GM21390 (cell line): ENCODE results near the gene ACKR2.
A peak's percentile ranks its signal among the peaks of the same experiment; 100 is the strongest.

Experiments
- ATAC-seq: cut with Tn5 transposase; IDR thresholded peaks from one replicate; pipeline ENCODE4 v1.9.1; 2021; ENCODE audit not compliant: unreplicated experiment

Gene ACKR2

GRCh38 chr3:42829083-42829627, 19.9 kb downstream of the ACKR2 start:
- no peak for ATAC-seq

GRCh38 chr3:42829628-42830436, 20.6 kb downstream of the ACKR2 start:
- no peak for ATAC-seq

GRCh38 chr3:42830437-42831320, 21.4 kb downstream of the ACKR2 start:
- ATAC-seq = no peak

DNA sequence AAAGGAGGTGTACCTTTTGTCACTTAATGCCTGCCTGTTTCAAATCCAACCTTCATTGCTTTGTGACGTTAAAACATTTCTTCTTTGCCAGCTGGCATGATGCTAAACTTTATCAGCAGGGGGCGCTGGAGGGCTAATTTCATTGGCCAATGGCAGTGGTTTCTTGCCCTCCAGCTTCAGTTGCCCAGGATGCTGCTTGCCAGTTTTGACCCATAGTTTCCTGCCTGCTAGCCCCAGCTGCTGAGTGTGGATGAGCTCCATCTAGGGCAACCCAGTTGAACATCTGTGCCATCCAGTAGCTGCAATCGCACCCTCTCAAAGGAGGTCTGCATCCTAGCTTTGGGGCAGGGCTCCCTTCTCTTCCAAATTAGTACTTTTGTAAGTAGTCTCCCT, 22.1 kb downstream of the ACKR2 start:
- ATAC-seq = no peak

DNA sequence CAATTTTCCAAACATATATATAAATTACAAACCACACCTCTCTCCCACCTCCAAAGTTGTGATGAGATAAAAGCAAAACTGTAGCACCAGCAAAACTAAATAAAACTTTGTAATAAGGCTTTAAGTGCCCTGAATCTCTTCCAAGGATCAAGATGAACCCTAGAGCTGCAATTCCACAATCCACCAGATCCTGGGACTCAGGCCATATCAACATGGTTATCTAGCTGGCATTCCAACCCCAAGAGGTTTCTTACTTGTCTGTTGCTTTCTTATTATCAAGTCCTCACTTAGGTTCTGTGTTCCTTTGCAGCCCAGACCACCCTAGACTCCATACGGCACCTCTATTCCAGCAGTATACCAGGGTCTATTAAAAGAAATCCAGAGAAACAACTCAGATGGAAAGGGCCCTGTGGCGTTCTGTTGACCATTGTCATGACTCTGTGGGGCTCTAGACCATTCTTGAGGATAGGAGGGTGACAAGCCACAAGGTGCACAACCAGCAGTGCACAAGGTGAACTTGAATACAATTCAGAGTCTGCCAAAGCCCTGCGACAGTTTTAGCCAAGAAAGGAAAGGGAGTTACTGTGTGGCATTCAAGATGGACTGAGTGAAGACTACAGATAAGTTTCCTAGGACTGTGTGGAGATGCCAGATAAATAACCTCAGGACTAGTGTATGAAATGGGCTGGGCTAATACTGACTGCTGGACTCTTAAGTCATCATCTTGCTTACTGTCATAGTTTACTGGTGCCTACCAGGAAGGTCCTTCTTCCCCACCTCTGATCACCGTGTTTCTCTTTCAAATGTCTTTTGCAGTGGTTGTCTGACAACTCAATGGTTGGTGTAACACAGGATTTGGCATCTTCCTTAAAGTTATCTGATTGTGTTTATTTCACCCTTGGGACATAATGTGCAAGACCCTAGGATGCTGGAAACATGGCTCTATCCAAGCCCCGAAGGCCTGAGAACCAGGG, 27.2 kb downstream of the ACKR2 start:
- ATAC-seq = no peak

DNA sequence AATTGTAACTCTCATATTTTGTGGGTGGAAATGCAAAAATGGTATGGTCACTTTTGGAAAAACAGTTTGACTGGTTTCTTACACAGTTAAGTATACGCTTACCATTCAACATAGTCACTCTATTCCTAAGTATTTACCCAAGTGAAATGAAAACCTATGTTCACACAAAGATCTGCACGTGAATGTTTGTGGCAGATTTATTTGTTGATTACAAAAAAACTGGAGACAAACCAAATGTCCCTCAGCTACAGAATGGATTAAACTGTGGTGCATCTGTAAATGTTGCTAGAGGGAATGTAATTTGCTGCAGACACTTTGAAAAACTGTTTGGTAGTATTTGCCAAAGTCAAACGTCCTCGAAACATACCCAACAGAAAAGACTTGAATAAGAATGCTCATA, 29.3 kb downstream of the ACKR2 start:
- no peak for ATAC-seq

DNA sequence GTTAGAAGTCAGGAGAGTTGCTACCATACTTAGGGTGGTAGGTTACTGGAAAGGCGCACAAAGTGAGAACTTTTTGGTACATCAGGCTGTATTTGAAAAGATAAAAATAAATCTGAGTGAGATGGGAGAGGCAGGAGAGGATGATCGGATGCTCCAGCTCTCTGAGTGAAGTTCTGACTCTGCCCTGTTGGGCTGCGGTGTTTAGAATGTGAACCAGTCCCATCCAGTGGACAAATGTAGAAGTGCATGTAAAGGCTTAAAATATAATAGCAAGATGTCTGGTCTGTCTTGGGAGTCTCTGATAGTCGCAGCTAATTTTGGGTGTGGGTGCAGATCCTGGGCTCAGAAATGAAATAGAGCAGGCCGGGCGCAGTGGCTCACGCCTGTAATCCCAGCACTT, 30.4 kb downstream of the ACKR2 start:
- peak; percentile 98 for ATAC-seq

- ATAC-seq = no peak
Measured at GRCh38 chr3:42841332-42841731, 32.1 kb downstream of the ACKR2 start.

DNA sequence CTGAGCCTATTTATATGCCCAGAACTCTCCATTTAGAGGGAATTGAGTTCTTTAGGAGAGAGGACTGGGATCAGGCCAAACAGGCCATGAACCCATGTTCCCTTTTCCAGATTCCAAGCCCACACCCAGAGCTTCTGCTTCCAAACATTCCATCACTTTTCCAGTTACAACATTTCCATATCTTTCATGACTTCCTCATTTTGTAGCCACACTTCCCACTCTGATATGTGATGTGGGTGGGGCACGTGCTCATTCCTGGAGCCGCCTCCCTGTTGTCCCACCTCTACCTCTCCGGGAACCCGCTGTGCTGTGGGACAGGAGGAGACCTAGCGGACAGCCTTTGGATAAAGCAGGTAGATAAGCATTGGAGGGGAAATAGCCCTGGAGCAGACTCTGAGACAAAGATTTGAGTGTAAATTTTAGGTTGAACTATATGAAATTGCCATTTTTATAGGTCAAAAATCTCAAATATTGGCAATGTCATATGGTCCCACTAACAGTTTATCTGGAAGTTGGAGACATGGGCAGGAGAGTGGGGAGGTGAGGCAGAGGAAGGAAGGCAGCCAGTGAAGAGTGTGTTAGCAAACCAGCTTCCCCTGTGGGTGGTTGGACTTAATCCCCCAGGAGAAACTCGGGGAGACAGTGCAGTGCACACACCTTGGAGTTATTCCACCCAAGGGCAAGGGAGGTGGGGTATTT, 34.6 kb downstream of the ACKR2 start:
- no peak for ATAC-seq

DNA sequence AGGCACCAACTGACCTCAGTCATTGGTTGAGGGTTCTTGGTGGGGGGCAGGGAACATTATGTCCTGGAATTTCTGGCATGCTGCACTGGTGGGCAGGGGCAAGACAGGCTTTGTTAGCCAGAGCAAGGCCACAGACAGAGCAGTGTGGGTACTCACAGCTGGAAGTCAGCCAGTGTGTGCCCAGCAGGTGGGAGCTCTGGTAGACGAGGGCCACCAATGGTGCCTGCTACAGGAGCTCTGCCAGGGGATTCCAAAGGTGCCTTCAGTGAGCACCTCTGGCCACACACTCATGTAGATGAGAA, 35.1 kb downstream of the ACKR2 start:
- no peak for ATAC-seq

DNA sequence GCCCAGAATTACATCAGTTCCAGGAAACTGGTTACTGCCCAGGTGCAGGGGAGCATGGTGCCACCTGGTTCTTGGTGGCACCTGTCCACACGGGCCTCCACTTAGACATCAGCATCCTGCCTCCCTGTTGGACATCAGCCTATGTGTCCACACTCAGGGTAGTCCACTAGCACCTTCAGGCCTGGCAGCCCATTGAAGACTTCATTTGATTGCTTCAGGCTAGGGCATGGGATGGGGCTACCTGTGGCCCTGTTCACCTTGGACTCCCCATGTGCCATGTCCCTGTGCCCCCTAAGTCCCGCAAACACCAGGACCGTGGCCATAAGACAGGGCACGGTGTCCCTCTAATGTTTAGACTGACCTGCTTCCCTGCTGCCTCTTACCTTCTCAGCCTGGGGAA, 35.6 kb downstream of the ACKR2 start:
- ATAC-seq = no peak

GRCh38 chr3:42846685-42847522, 37.7 kb downstream of the ACKR2 start:
- ATAC-seq = peak; percentile 64

DNA sequence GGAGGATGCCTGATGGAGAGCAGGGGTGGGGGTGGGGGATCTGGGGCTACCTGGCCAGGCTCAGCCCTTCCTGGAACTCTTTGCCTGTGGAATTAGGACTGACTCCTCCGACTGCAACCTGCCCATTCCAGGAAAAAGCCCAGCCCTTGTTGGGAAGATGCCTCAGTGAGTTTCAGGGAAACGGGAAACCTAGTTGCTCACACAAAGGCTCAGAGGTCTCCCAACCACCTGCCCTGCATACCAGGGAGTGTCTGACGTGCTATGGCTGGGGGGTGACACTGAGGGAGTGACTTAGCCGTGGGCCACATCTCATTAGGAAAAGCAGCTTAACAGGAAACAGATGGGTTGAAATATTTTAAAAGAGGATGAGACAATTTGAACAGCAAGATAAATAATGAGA, 38.5 kb downstream of the ACKR2 start:
- no peak for ATAC-seq

- ATAC-seq = no peak
Measured at GRCh38 chr3:42849017-42849416, 39.8 kb downstream of the ACKR2 start.

GRCh38 chr3:42850263-42850662, 41.0 kb downstream of the ACKR2 start:
- no peak for ATAC-seq

- no peak for ATAC-seq
Measured at GRCh38 chr3:42851228-42851834, 42.1 kb downstream of the ACKR2 start.

GRCh38 chr3:42852441-42852840, 43.2 kb downstream of the ACKR2 start:
- no peak for ATAC-seq

DNA sequence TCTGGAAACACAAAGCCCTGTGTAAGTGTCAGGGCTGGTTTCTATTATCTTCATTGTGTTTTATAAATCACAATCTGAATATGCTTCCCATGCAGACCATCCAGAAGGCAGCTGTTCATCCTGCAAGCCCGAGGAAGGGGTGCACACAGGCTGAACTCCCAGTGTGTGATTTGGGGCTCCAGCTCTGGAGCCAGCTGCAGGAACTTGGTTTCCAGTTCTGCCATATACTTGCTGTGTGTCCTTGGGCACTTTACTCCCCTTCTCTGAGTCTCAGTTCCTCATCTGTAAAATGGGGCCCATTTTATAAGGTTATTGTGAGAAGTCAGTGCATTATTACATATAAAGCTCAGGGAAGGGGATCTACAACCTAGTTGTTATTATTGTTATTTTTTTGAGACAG, 43.8 kb downstream of the ACKR2 start:
- no peak for ATAC-seq

GRCh38 chr3:42853739-42854302, 44.6 kb downstream of the ACKR2 start:
- ATAC-seq = no peak
